Amniotic stem cell (primary cell): Measurements from ENCODE around the gene ADAT1.

Experiments used
- DNase-seq: peaks from one replicate; lab custom pipeline; 2025; lab: John Stamatoyannopoulos, UW

The ADAT1 gene

DNA sequence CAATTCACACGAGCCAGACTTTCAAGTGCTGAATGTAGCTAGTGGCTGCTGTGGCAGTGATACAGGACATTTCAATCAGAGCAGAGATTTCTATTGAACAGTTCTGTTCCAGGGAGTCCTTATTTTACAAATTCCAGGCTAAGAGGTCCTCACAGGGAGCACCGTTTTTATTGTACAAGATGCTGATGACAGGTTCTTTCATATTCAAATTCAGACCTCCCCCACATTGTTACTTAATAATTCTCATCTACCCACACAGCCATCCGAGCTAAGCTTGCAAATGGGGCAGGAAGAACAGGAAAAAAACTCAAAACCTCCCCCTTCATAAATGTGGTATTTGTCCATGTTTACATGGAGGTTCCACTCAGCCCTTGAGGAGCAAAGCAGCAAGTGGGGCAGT is 47.1 kb downstream of the ADAT1 start:
- no peak for DNase-seq

- DNase-seq, result no peak
Observed at GRCh38 chr16:75573955-75574354, 49.1 kb downstream of the ADAT1 start.

GRCh38 chr16:75572864-75573542 is 50.1 kb downstream of the ADAT1 start:
- DNase-seq, result no peak

DNA sequence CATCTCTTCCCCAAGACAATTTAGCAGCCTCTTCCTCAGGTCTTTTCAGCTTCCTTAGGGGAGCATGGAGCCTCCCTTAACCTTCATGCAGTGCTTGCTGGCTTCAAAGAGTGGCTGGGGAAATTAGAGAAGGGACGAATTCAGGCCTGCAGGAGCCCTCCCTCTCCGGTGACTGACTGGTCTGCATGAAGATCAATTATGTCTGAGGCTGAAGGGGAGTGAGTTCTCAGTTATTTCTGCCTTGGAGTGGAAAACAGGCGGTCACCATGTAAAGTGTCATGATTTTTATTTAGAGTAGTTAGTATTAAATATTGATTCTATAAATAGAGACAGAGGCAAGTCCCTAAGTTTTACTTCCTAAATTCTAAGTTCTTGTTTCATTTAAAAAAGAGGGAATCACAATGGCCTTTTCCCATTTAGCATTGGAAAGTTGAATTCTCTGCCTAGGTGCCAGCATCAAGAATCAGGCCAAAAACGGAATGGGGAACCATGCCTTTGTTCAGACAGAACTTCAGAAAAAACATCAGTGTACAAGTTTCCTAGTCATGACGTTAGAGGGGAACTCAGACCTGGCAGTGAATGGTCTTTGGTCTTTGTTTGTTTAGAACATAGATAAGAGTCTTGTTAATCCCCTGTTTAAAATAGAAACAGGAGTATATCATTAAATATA is 52.5 kb downstream of the ADAT1 start:
- no peak for DNase-seq

GRCh38 chr16:75567911-75568310 is 55.2 kb downstream of the ADAT1 start:
- DNase-seq, result no peak

- DNase-seq, result no peak
Observed at GRCh38 chr16:75566758-75567255, 56.3 kb downstream of the ADAT1 start.

DNA sequence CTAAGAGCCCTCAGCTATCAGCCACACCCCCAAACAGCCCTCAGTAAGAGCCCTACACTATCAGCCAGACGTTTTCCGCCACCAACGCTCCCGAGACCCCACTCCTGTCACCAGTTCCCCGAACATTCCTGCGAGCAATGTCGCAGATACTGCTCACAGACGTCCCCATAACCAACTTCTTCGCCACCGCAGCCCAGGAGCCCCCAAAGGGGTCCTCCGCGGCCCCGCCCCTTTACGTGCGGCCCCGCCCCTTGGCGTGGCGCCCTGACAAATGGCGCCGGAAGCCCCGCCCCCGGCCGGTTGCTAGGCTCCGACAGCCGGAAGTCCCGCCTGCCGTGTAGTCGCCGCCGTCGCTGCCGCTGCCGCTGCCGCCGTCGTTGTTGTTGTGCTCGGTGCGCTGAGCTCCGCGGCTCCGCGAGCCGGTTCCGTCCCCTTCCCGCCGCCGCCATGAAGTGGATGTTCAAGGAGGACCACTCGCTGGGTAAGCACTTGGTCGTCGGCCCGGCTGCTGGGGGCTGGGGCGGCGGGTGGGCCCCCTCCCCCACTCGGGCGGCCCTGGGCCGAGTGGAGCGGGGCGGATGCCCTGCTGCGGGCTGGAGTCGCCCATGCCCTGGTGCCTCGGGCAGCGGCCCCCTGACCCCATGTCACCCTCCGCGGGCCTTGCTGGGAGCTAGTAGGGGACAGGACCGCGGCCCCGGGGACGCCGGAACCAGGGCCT is 56.9 kb downstream of the ADAT1 start, which contains the start of gene GABARAPL2:
Gene GABARAPL2 (plus strand): TSS at position 340 of the 718 bp plus-strand sequence. CDS start 108 bp downstream, at position 448.
- peak; percentile 30 for DNase-seq

GRCh38 chr16:75565640-75566039 is 57.4 kb downstream of the ADAT1 start:
- DNase-seq, result no peak

- no peak for DNase-seq
Observed at GRCh38 chr16:75559564-75560372, 63.3 kb downstream of the ADAT1 start.

DNA sequence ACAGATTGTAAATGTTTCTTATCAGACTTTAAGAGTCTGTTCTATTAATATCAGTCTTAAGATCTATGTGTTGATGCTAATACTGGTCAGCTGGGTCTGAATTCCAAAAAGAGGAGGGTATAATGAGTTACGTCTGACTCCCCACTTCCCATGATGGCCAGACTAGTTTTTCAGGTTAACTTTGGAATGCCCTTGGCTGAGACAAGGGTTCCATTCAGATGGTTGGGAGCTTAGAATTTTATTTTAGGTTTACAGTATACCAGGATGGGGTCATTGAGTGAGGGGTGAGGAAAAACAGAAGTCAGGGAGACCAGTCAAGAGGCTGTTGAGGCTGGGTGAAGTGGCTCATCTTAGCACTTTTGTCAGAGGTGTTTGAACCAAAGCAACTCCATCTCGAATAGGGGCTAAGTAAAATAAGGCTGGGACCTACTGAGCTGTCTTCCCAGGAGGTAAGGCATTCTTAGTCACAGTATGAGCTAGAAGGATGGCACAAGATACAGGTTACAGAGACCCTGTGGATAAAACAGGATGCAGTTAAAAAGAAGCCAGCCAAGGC is 64.2 kb downstream of the ADAT1 start:
- DNase-seq, result no peak

DNA sequence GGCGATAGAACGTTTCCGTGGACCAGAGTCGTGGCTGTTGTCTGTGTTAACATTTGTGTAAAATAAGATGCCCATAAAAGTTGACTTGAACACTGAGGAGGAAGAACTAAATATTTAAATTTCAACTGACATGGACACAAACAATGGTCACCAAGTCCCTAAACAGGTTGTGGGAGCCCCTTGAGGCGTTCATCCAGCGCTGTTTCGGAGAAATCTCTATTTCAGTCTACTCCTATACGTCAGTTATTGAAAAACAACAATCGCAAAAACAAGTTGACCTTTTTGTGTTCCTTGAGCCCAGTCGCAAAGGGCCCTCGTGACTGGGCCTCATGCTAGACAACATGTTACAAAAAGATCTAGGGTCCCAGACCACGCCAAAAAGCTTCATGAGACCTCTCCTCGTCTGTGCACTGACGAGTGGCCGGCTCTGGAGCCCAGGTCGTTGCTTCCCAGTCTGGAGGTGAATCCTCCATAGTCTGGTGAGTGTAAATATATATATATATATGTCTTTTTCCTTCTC is 66.6 kb downstream of the ADAT1 start:
- no peak for DNase-seq

- peak; percentile 82 for DNase-seq
Observed at GRCh38 chr16:75555707-75556430, 67.2 kb downstream of the ADAT1 start, which contains the start of gene TMEM231. Gene TMEM231, minus strand, starts transcription at chr16:75556252. Its CDS starts 43 bp downstream, at chr16:75556209.

GRCh38 chr16:75555213-75555706 is 67.8 kb downstream of the ADAT1 start:
- peak; percentile 88 for DNase-seq

GRCh38 chr16:75552951-75553350 is 70.1 kb downstream of the ADAT1 start:
- DNase-seq, result no peak

DNA sequence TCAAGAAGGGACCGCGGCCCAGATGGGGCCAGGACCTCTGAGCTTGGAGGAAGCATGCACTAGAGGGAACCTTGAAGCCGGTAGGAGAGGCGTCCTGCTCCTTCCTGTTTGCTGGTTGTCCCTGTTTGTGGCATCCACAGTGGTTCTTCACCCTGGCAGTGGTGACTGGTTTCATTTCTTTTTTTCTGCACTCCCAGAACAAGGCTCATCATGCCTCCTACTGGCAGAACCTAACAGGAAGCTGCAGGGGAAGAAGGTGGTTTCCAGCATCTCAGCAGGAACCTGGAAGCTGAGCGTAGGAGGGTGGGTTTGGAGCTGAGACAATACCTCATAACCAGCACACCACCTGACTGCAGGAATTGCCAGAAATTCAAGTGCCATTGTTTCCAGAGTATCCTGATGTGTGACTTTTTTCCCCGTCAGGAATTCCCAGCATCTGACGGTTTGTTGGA is 72.8 kb downstream of the ADAT1 start:
- DNase-seq, result no peak
